NCI-H2081 (cell line): ENCODE measurements around the gene AGK.
"Not testable (repeated sequence)": the region's sequence is repeated elsewhere in the genome, so short reads cannot be mapped to it uniquely, and the experiment has no call there.

ENCODE experiments used
- DNase-seq, 2 experiments: peaks; one replicate each; lab custom pipeline; 2025; lab: John Stamatoyannopoulos, UW

Gene AGK

GRCh38 chr7:141676618-141677017 lies 125.4 kb downstream of the AGK start:
- DNase-seq: no peak

GRCh38 chr7:141679014-141679413 lies 127.8 kb downstream of the AGK start:
- no peak for DNase-seq

GRCh38 chr7:141685285-141686023 lies 134.2 kb downstream of the AGK start:
- no peak for DNase-seq

GRCh38 chr7:141686074-141686473 lies 134.9 kb downstream of the AGK start:
- no peak for DNase-seq

- no peak for DNase-seq
Measured at GRCh38 chr7:141686670-141687069, 135.5 kb downstream of the AGK start.

- no peak for DNase-seq
Measured at GRCh38 chr7:141688043-141688442, 136.8 kb downstream of the AGK start.

- DNase-seq: not testable (repeated sequence)
Measured at GRCh38 chr7:141689072-141689825, 138.0 kb downstream of the AGK start.

- no peak for DNase-seq
Measured at GRCh38 chr7:141691540-141691939, 140.3 kb downstream of the AGK start.

GRCh38 chr7:141691961-141692360 lies 140.8 kb downstream of the AGK start:
- DNase-seq: no peak

- DNase-seq: no peak
Measured at GRCh38 chr7:141693082-141693481, 141.9 kb downstream of the AGK start.

GRCh38 chr7:141695803-141696289 lies 144.6 kb downstream of the AGK start:
- peak; percentile 47 to 84 for DNase-seq

- no peak for DNase-seq
Measured at GRCh38 chr7:141696348-141696747, 145.1 kb downstream of the AGK start.

GRCh38 chr7:141697211-141697871 lies 146.1 kb downstream of the AGK start:
- DNase-seq: no peak

- no peak for DNase-seq
Measured at GRCh38 chr7:141698247-141699015, 147.2 kb downstream of the AGK start.

- no peak for DNase-seq
Measured at GRCh38 chr7:141699860-141700259, 148.7 kb downstream of the AGK start.

GRCh38 chr7:141700296-141700847 lies 149.2 kb downstream of the AGK start:
- DNase-seq: no peak

GRCh38 chr7:141700848-141701371 lies 149.7 kb downstream of the AGK start:
- no peak for DNase-seq

GRCh38 chr7:141701489-141702046 lies 150.4 kb downstream of the AGK start:
- peak; percentile 40 to 56 for DNase-seq

GRCh38 chr7:141702047-141702567 lies 150.9 kb downstream of the AGK start, which contains the start of gene DENND11:
DENND11 (minus strand) TSS chr7:141702166; CDS start chr7:141702153, 13 bp downstream.
- peak; percentile 40 to 75 for DNase-seq

- no peak for DNase-seq
Measured at GRCh38 chr7:141702892-141703291, 151.7 kb downstream of the AGK start.

GRCh38 chr7:141704112-141704511 lies 152.9 kb downstream of the AGK start:
- DNase-seq: no peak
